Small intestine (tissue), 7 donors: ENCODE data around the gene ANGPTL8. TPM values are rescaled to one million over a fixed set of nuclear protein-coding genes. Genes with fewer than 3 reads are reported as not detected.

Experiments
- DNase-seq, 2 donors: peaks; one replicate each; pipeline versions ENCODE4 v3.0.0 to v3.0.0-alpha.2; 2013
- FAIRE-seq: peaks from 2 replicates; lab custom pipeline; 2012; peaks lifted over from hg19 to GRCh38; lab: Jason Lieb, UNC
- H3K27ac ChIP-seq, 3 donors: one replicate each; pipeline ENCODE4 v1.5.1; 2013; ENCODE audit warnings: low read length in 2 of 3, mild to moderate bottlenecking in 2 of 3, control low read depth in 1 of 3, inconsistent platforms in 1 of 3, low read depth in 1 of 3, moderate library complexity in 1 of 3
- H3K27me3 ChIP-seq, 3 donors: one replicate each; pipeline ENCODE4 v1.6.1; 2013; ENCODE audit warnings: low read length in 3 of 3, inconsistent platforms in 1 of 3; ENCODE audit not compliant: control insufficient read depth in 3 of 3, insufficient read depth in 3 of 3
- H3K36me3 ChIP-seq, 3 donors: one replicate each; pipeline ENCODE4 v1.6.1; 2013; ENCODE audit warnings: low read length in 3 of 3, inconsistent platforms in 1 of 3, low read depth in 1 of 3, mild to moderate bottlenecking in 1 of 3, moderate library complexity in 1 of 3; ENCODE audit not compliant: control insufficient read depth in 3 of 3, insufficient read depth in 2 of 3
- H3K4me1 ChIP-seq, 3 donors: one replicate each; pipeline ENCODE4 v1.6.1; 2013; ENCODE audit warnings: low read length in 2 of 3, inconsistent platforms in 1 of 3, low read depth in 1 of 3, mild to moderate bottlenecking in 1 of 3, moderate library complexity in 1 of 3; ENCODE audit not compliant: control insufficient read depth in 3 of 3, insufficient read depth in 2 of 3
- H3K4me3 ChIP-seq, 3 donors: one replicate each; pipeline ENCODE4 v1.5.1; 2013; ENCODE audit warnings: low read length in 3 of 3, control low read depth in 1 of 3, inconsistent platforms in 1 of 3, low read depth in 1 of 3, mild to moderate bottlenecking in 1 of 3, moderate library complexity in 1 of 3
- H3K9me3 ChIP-seq, 2 donors: one replicate each; pipeline ENCODE4 v1.6.1; 2013; ENCODE audit warnings: low read depth in 1 of 2, low read length in 1 of 2; ENCODE audit not compliant: control insufficient read depth in 2 of 2, insufficient read depth in 1 of 2
- WGBS, 3 donors: extraction: QIAGEN DNeasy Blood & Tissue Kit; methylation state at CpG; one replicate each; pipeline ENCODE4 v1.1.7; 2013; 5-methylcytosine and 5-hydroxymethylcytosine counted together
- polyA plus RNA-seq, 4 donors: library from polyadenylated mRNA; stranded (reverse) in 3 of 4; unstranded in 1 of 4; fragments of 200-250 nt in 3 of 4; fragments of 120-200 nt in 1 of 4; gene quantifications; one replicate each; pipeline versions ENCODE4 v1.2.1 to v1.2.3, GENCODE V29; 2013
- donor health status: healthy with polysubstance abuse.
- donor health status: control.
- donor health status: control.
- donor health status: Bipolar disorder and iron deficiency.
- donor health status: healthy.

The ANGPTL8 gene
- polyA plus RNA-seq, 4 donors: 0.16 to 13.0 TPM; not detected in 2

DNA sequence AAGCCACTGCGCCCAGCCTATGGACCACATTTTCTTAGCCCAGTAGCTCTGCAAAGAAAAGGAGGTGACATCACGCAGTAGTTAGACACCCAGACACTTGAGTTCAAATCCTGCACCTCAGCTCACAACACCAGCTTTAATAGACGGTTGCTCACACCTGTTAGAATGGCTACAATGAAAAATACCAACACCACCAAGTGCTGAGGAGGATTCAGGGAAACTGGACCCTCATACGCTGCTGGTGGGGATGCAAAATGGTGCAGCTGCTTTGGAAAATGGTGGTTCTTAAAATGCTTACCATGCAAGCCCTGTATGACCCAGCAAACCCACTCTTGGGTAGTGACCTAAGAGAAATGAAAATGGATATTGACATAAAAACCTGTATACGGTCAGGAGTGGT is 34.6 kb downstream of the ANGPTL8 start:
- DNase-seq (no peak), FAIRE-seq (no peak)
- Histone ChIP-seq H3K4me3 (no peak overlapping the region), H3K36me3 (no peaks in the 10 kb centered on the region), H3K27me3 (no peaks in the 10 kb centered on the region), H3K9me3 (no peaks in the 10 kb centered on the region), H3K27ac (no peak overlapping the region), H3K4me1 (peaks cover 0 to 2% (median 0%) of the 10 kb centered on the region in 3 donors)
- 78 to 87% (median 82%) methylated on average over 5 of the region's 5 CpGs for WGBS, 3 donors

DNA sequence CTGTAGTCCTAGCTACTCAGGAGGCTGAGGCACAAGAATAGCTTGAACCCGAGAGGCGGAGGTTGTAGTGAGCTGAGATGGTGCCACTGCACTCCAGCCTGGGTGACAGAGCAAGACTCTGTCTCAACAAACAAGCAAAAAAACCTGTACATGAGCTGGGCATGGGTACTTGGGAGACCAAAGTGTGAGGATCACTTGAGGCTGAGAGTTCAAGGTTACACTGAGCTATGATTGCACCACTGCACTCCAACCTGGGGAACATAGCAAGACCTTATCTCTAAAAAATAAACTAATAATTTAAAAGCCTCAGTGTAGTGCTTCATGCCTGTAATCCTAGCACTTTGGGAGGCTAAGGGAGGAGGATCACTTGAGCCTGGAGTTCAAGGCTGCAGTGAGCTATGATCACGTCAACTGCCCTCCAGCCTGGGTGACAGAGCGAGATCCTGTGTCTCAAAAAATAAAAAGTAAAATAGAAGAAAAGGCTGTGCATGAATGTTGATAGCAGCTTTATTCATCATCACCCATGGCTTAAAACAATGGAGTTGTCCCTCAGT is 35.2 kb downstream of the ANGPTL8 start:
- 69 to 74% (median 72%) methylated on average over 4 of the region's 4 CpGs for WGBS, 3 donors
- Histone ChIP-seq H3K27ac (no peak overlapping the region), H3K9me3 (no peaks in the 10 kb centered on the region), H3K27me3 (no peaks in the 10 kb centered on the region), H3K4me3 (no peak overlapping the region), H3K4me1 (no peaks in the 10 kb centered on the region), H3K36me3 (no peaks in the 10 kb centered on the region)
- DNase-seq (no peak), FAIRE-seq (no peak)

DNA sequence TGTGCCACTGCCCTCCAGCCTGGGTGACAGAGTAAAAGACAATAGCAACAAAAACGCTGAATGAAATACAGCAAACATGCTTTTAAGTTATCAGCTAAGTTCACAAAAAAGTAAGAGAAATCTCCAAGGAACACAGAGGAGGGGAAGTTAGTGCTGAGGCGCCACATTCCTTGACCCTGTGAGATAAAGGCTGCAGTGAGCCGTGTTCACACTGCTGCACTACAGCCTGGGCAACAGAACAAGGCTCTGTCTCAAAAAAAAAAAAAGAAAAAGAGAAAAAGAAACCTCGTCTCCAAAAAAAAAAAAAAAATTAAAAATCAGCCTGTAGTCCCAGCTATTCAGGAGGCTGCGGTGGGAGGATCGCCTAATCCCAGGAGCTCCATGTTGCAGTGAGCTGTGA is 39.3 kb downstream of the ANGPTL8 start:
- H3K27ac ChIP-seq: no peak overlapping the region
- H3K9me3 ChIP-seq: no peaks in the 10 kb centered on the region
- WGBS, 3 donors: 39 to 57% (median 51%) methylated on average over 5 to 6 of the region's 6 CpGs
- no peak for DNase-seq
- H3K27me3 ChIP-seq: no peaks in the 10 kb centered on the region
- FAIRE-seq: no peak
- no peaks in the 10 kb centered on the region for H3K36me3 ChIP-seq
- H3K4me3 ChIP-seq: no peak overlapping the region
- H3K4me1 ChIP-seq: no peaks in the 10 kb centered on the region

DNA sequence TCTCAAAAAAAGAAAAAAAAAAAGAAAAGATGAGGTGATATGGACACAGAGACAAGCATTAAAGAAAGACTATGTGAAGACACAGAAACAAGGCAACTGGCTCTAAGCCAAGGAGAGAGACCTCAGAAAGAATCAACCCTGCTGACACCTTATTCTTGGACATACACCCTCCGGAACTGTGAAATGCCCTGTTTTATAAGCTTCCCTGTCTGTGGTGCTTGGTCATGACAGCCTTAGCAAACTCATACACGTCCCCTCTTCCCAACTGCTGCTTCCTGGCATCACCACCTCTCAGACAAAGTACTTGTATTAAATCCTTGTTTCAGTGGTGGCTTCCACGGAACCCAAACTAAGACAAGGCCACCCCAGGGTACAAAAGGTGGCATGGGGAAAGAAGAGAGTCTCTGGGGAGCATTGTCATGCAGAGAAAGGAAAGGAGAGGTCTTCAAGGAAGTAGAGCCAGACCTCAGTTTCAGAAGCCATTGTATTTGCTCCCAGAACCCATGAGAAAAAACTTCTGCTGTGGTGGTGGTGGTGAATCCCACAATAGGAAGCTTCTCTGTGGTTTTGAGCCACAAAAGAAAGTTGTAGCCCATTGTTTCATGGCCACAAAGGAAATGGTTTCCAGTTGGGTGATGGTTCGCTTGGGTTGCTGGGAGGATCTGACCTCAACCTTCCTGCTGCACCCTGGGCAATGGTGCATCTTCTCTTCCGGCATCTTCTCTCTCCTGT is 40.3 kb downstream of the ANGPTL8 start:
- H3K27me3 ChIP-seq: no peaks in the 10 kb centered on the region
- DNase-seq: no peak
- no peaks in the 10 kb centered on the region for H3K36me3 ChIP-seq
- no peaks in the 10 kb centered on the region for H3K9me3 ChIP-seq
- 69 to 84% (median 71%) methylated on average over 5 of the region's 5 CpGs for WGBS, 3 donors
- no peak overlapping the region for H3K27ac ChIP-seq
- FAIRE-seq: no peak
- no peak overlapping the region for H3K4me3 ChIP-seq
- no peaks in the 10 kb centered on the region for H3K4me1 ChIP-seq

DNA sequence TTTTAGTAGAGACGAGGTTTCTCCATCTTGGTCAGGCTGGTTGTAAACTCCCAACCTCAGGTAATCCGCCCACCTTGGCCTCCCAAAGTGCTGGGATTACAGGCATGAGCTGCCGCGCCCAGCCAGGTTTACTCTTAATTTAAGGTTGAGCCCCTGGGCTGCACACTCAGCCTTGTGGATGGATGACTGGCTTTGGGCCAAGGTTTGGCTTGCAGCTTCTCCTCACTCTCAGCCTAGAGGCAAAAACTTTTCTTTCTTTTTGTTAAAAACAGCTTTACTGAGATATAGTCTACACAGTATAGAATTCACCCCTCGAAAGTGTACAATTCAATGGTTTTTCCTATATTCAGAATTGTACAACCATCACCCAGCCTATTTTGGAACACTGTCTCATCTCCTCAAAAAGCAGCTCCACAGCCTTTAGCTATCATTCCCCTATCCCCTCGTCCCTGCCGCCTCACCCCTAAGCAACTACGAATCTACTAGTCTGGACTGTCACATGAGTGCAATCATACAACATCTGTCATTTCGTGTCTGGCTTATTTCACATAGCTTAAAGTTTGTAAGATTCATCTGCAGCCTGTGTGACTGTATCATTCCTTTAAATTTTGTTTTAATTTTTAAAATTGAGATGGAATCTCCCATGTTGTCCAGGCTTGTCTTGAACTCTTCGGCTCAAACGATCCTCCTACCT is 42.1 kb downstream of the ANGPTL8 start:
- Histone ChIP-seq H3K4me3 (no peak overlapping the region), H3K9me3 (no peaks in the 10 kb centered on the region), H3K36me3 (no peaks in the 10 kb centered on the region), H3K27ac (peak overlapping the region in 1 of 3 donors; percentile 12), H3K4me1 (no peaks in the 10 kb centered on the region), H3K27me3 (no peaks in the 10 kb centered on the region)
- 70 to 88% (median 84%) methylated on average over 11 of the region's 11 CpGs for WGBS, 3 donors
- DNase-seq (no peak), FAIRE-seq (no peak)

DNA sequence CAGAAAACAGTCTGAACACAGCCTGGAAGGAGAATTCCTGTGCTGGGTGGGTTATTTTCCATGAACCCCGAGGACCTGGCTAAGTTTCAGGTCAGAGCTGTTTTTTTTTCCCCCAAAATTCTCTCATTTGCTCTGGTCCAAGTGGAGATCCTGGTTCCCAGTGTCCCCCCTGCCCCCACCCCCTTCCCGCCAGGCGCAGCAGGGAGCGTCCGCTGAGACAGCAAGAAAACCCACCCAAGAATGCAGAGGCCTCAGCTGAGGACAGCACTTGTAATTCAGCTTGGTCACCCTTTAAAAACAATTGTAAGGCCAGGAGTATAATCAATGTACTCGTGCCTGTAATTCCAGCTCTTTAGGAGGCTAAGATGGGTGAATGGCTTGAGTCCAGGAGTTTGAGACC is 45.1 kb downstream of the ANGPTL8 start:
- no peak overlapping the region for H3K27ac ChIP-seq
- FAIRE-seq (no peak), DNase-seq (no peak)
- H3K27me3 ChIP-seq: no peaks in the 10 kb centered on the region
- H3K9me3 ChIP-seq: no peaks in the 10 kb centered on the region
- no peaks in the 10 kb centered on the region for H3K4me1 ChIP-seq
- H3K4me3 ChIP-seq: no peak overlapping the region
- 64 to 83% (median 78%) methylated on average over 6 of the region's 6 CpGs for WGBS, 3 donors
- no peaks in the 10 kb centered on the region for H3K36me3 ChIP-seq

DNA sequence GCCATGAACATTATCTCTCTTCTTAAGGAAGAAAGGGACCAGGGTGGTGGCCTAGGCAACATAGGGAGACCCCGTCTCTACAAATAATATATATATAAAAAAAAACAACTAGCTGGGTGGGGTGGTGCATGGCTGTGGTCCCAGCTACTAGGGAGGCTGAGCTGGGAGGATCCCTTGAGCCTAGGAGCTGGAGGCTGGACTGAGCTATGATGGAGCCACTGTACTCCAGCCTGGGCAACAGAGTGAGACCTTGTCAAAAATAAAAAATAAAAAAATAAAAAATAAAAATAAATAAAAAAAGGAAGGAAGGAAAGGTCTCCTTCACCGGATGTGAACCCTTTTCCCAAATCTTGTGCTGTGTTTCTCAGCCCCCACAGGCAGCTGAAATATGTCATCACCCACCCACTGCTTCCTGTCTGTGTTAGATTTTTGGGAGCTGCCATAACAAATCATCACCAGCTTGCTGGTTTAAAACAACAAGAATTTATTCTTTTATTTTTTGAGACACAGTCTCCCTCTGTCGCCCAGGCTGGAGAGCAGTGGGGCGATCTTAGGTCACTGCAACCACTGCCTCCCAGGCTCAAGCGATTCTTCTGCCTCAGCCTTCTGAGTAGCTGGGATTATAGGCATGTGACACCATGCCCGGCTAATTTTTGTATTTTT is 47.0 kb downstream of the ANGPTL8 start:
- DNase-seq: no peak

DNA sequence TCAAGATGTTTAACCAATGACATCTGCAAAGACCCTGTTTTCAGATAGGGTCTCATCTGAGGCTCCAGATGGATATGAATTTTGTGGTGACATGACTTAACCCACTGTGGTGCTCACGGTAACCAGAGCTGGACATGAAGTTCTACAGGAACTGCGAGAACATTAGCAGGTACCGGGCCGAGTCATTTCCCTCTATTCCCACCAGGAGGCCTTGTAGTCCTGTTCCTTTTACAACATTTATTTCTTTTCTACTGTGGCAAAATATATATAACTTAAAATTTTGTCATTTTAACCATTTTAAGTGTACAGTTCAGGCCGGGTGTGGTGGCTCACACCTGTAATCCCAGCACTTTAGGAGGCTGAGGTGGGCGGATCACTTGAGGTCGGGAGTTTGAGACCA is 48.9 kb downstream of the ANGPTL8 start:
- WGBS, 3 donors: 65 to 77% (median 70%) methylated on average over 7 of the region's 7 CpGs

More for the DNA sequence above, 47.0 kb downstream of the ANGPTL8 start:
- FAIRE-seq: no peak
- no peaks in the 10 kb centered on the region for H3K4me1 ChIP-seq
- H3K4me3 ChIP-seq: no peak overlapping the region
- WGBS, 3 donors: 49 to 72% (median 67%) methylated on average over 6 of the region's 6 CpGs
- H3K27ac ChIP-seq: no peak overlapping the region
- H3K36me3 ChIP-seq: no peaks in the 10 kb centered on the region
- H3K27me3 ChIP-seq: no peaks in the 10 kb centered on the region
- H3K9me3 ChIP-seq: no peaks in the 10 kb centered on the region

More for the DNA sequence above, 48.9 kb downstream of the ANGPTL8 start:
- H3K27me3 ChIP-seq: no peaks in the 10 kb centered on the region
- no peak overlapping the region for H3K4me3 ChIP-seq
- no peaks in the 10 kb centered on the region for H3K36me3 ChIP-seq
- no peaks in the 10 kb centered on the region for H3K9me3 ChIP-seq
- no peaks in the 10 kb centered on the region for H3K4me1 ChIP-seq
- no peak overlapping the region for H3K27ac ChIP-seq
- FAIRE-seq (no peak), DNase-seq (no peak)
